ENCODE measurements around the gene LDLR.

LDLR gene

GRCh38 chr19:11089254-11090013 lies at the start of gene LDLR:
LDLR (plus strand) TSS chr19:11089463; CDS start chr19:11089549, 86 bp downstream.
- peak in 2 of 3 experiments; percentile 50 to 61 for DNase-seq (ENCODE audit: low read depth in 3 of 3)

- DNase-seq (ENCODE audit: low read depth in 3 of 3) = no peak
Measured at GRCh38 chr19:11041194-11041593, 48.1 kb upstream of the LDLR start.

- no peak for DNase-seq (ENCODE audit: low read depth in 3 of 3)
Measured at GRCh38 chr19:11041966-11042627, 47.2 kb upstream of the LDLR start.

- no peak for DNase-seq (ENCODE audit: low read depth in 3 of 3)
Measured at GRCh38 chr19:11044431-11044830, 44.8 kb upstream of the LDLR start.

- no peak for DNase-seq (ENCODE audit: low read depth in 3 of 3)
Measured at GRCh38 chr19:11045536-11045935, 43.7 kb upstream of the LDLR start.

- DNase-seq (ENCODE audit: low read depth in 3 of 3) = no peak
Measured at GRCh38 chr19:11046605-11047354, 42.5 kb upstream of the LDLR start.

GRCh38 chr19:11047866-11048265 lies 41.4 kb upstream of the LDLR start:
- DNase-seq (ENCODE audit: low read depth in 3 of 3) = no peak

GRCh38 chr19:11050323-11051114 lies 38.7 kb upstream of the LDLR start:
- DNase-seq (ENCODE audit: low read depth in 3 of 3) = no peak

- no peak for DNase-seq (ENCODE audit: low read depth in 3 of 3)
Measured at GRCh38 chr19:11053817-11054195, 35.5 kb upstream of the LDLR start.

- DNase-seq (ENCODE audit: low read depth in 3 of 3) = no peak
Measured at GRCh38 chr19:11054200-11054599, 35.1 kb upstream of the LDLR start.

GRCh38 chr19:11054628-11055027 lies 34.6 kb upstream of the LDLR start:
- DNase-seq (ENCODE audit: low read depth in 3 of 3) = no peak

- DNase-seq (ENCODE audit: low read depth in 3 of 3) = no peak
Measured at GRCh38 chr19:11058246-11059030, 30.8 kb upstream of the LDLR start.

GRCh38 chr19:11059511-11060358 lies 29.5 kb upstream of the LDLR start:
- no peak for DNase-seq (ENCODE audit: low read depth in 3 of 3)

- DNase-seq (ENCODE audit: low read depth in 3 of 3) = no peak
Measured at GRCh38 chr19:11061952-11062351, 27.3 kb upstream of the LDLR start.

- no peak for DNase-seq (ENCODE audit: low read depth in 3 of 3)
Measured at GRCh38 chr19:11063434-11063833, 25.8 kb upstream of the LDLR start.

GRCh38 chr19:11064831-11065303 lies 24.4 kb upstream of the LDLR start:
- DNase-seq (ENCODE audit: low read depth in 3 of 3) = no peak

GRCh38 chr19:11066326-11066725 lies 22.9 kb upstream of the LDLR start:
- no peak for DNase-seq (ENCODE audit: low read depth in 3 of 3)

GRCh38 chr19:11067356-11068113 lies 21.7 kb upstream of the LDLR start:
- DNase-seq (ENCODE audit: low read depth in 3 of 3) = no peak

GRCh38 chr19:11069561-11069960 lies 19.7 kb upstream of the LDLR start:
- DNase-seq (ENCODE audit: low read depth in 3 of 3) = no peak
